Right forelimb (tissue), 1 donor: ENCODE measurements around the gene MBL2.

ENCODE experiments used
- DNase-seq: peaks from one replicate; pipeline ENCODE4 v3.0.0-alpha.2; 2018

Gene MBL2

DNA sequence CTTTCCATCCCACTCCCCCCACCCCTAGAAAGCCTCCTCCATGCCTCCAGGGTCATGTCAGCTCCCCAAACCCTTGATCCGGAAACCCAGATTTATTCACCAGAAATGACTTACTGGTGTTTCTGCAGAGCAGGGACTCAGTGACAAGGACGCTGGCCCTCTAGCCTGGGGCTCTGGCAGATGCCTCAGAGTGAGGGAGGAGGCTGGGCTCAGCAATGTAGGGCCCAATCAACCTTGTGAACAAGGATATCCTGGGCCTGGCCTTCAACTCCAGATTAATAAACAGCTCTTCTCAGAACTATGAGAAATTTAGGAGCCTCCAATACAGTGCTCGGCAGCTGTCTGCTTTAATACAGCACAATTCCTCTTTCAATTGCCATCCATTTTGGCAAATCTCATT is at the start of gene MBL2:
MBL2 (minus strand) TSS at position 162 of the 400 bp plus-strand sequence. CDS start 1,149 bp downstream, outside the sequence.
- no peak for DNase-seq

DNA sequence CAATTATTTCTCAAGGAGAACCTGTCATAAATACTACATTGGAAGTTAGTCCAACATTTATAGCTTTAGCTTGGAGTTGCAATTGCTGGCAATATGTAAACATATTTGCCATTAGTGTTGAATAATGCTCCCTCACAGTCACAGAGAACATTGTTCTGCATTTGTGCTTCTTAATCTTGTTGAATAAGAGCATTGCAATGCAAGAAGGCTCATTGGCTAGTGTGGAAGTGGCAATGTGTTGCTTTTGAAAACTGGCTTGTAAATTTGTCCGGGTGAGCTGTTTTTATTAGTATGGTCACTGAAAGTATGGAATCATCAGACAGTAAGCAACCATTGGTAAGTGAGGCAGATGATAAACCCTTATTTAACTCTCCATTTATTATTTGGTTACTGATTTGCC is 47.7 kb upstream of the MBL2 start:
- no peak for DNase-seq

DNA sequence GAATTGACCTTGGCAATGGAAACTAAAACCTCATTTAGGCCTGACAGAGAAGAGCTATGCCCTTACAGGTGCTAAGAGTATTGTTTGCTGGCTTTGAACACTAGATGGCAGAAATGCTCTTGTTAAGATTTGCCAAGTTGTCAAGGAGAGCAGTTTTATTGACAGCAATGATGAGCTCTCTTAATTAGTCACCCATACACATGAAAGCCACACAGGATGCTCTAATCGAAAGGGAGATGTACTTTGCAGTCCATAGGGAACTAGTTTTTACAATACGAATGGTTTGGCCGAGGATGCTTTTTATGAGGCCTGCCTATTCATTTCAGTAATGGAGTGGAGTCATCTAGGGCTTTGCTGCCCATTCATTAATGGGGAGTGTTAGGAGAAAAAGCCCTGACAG is 45.4 kb upstream of the MBL2 start:
- DNase-seq = no peak

DNA sequence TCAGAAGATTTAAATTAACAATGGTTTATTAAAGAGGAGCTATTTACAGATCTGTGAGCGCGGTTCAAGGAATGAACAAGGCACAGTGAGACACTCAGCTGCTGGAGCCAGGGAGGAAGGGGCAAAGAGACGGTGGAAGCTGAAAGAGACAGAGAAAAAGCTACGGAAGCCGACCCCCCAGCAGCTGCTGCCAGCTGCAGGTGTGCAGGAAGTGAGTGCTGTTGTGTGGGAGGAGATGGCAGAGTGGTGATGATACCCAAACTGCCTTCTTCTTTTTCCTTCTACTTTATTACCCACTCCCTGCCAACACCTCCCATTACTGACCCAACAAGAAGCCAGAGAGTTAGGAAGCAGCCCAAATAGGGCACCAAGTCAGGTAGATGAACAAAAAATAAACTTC is 41.9 kb upstream of the MBL2 start:
- DNase-seq = no peak

DNA sequence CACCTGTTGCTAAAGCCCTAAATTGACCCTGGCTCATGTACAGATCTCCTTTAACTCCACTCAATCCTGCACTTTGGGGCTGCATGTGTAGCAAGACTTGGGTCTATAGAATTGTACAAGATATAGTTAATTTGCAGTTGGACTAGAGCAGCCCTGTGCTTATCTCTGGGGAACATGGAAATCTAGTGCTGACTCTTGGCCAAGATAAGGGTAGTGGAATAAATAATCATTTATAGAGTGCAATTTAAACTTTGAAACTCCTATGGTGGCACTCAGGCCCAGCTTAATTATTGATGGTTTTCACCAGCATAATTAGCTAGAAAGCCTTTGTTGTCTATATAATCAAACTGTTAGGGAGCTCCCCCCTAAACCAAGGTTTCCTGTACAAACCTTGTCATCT is 39.2 kb upstream of the MBL2 start:
- DNase-seq = no peak

DNA sequence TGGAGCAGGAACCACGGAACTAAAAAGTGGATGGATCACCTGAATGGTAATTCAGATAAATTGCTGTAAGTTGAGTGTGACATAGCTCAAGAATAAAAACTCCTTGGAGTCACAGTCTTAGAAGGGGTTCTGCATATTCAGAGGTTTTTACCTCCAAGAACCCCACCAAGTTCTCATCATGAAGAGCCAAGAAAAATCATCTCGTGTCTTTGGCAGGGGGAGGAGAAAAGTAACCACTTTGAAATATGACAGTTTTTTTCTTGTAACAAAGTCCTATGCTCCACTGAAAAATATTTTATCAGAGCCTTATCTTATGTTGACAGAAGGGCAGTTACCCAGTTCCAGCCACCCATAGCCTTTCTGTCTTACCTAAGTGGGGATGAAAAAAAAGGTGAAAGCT is 38.2 kb upstream of the MBL2 start:
- DNase-seq = no peak

DNA sequence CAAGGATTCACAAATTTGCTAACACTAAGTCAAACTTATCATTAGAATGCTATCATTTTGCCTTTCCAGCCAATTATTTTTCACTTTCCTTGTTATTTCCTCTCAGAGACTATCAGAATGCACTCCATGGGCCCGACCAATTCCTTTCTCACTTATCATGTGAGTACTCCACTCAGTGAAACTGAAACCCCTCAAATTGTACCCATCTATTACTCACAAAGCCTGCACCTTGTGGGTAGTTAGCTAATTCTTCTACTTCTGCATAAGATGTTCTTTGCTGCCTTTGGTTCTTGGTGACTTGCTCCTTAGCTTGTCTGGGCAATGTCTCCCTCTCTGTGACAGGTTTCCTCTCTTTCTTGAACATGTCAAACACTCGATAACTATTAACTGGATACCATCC is 35.2 kb upstream of the MBL2 start:
- DNase-seq = no peak

DNA sequence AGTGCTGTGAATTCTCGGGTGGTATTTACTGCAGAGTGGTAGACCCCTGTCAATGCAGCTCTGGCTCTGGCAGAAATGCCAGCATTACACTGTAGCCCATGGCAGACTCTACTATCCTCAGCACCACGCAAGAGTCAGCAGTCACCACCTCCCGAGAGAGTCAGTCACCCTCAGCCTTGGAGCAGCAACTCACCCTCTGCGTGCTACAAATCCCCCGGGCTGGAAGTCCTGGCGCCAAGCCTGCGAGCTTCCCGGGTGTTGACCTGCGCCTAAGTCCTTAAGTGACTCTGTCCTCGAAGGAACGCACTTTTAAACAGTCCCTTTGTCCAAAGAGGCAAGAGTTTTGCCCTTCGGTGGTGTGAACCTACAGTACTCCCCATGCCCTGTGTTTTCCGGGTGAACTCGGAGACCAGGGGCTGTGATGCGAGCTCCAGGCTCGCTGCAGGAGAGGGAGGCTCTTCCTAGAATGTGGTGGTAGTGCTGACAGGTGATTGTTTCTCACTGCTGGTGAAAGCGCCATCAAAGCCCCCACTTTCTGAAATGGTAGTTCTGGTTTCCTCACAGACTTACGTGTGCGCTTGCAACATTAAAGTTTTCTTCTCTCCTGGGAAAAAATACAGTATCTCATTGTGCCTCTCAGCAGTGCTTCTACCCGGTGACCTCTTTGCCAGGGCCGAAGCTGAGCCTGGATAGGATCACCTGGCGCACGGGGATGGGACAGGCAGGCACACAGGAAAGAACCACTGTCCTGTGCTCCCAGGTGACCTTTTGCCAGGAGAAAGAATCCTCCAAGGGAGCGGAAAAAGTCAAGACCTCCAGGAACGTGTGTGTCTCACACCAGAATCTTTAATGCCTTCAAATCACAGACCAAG is 33.1 kb upstream of the MBL2 start:
- no peak for DNase-seq

DNA sequence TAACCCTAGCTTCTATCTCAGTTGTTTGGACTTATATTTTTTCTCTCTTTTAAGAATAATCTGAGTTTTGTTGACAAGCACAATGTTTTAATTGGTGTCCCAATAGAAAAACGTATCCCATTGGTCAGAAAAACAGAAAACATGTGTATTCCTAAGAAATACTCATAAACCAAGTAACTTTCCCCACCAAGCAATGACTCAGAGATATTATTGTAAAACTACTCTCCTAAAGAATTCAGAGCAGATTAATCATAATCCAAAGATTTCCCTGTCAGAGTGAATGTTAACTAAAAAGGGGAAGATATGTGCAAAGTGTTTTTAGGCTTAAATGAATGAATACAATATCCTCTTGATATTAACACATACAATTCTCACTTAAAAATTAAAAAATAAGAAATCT is 29.4 kb upstream of the MBL2 start:
- DNase-seq = no peak

DNA sequence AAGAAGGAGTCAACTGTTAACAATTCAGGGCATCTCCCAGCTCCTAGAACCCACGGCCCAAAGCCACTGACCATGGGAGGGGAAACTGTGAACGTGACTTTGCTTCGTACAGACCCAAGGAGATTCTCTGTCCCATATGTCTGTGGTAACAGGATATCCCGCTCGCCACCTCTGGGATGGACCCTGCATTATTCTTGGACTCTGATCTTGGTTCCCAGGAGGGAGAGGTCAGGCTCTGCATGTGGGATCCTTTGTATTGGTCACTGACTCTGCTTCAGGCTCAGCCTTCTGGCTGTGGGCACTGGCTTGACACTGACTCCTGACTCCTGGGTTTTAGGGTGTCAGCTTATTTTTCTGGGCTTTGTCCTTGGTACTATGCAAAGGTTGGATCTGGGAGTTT is 13.5 kb upstream of the MBL2 start:
- no peak for DNase-seq

DNA sequence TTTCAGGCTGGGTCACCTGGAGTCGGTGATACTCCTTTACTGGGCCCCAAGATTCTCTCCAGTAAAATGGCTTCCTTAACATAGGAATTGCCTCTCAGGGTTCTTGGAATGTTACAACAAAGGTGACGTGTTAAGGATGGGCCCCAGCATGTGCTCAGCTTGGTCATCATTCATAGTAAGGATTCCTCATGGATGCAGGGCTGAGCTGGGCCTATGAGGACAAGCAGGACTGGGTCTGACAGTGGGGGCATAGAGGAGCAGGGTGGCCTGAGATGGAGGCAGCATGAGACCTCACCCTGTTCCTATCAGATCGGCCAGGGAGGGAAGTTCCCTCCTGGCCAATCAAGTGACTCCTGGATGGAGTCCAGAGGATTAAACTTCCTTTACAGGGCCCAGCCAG is 12.8 kb upstream of the MBL2 start:
- DNase-seq = no peak

DNA sequence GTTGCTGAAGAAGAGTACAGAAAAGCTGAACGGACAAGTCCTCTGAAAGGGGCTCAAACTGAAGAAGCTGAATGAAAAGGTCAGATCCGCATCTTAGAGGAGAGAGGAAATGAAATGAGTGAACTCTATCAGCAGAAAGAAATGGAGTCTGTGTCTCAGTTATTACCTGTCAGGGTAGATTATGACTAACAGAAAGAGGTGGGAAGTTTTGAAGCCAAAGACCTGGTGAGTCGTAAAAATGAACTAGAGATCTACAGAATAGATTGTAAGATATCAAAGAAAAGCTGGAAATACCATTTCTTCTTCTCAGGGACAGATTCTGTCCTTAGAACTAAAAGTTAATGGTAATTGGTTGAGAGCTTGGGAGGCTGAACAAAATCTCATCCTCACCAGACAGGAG is 11.1 kb upstream of the MBL2 start:
- DNase-seq = no peak

DNA sequence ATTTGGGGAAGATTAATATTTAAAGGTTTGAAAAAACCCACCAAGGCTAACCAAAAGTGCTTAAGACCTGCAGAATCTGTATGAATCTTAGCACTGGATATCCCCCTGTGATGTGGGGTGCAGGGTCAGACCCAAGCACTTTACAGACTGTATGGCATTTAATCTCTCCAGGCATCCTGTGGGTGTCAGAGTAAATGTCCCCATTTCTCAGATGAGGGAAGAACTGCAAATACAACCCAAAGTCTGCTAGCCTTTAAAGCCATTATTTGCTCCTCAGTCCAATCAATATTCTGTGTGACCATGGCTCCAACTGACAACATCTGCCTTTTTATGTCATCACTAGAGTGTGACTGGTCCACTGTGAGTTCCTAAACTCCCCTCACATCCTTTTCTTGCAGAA is 10.0 kb upstream of the MBL2 start:
- DNase-seq = no peak

DNA sequence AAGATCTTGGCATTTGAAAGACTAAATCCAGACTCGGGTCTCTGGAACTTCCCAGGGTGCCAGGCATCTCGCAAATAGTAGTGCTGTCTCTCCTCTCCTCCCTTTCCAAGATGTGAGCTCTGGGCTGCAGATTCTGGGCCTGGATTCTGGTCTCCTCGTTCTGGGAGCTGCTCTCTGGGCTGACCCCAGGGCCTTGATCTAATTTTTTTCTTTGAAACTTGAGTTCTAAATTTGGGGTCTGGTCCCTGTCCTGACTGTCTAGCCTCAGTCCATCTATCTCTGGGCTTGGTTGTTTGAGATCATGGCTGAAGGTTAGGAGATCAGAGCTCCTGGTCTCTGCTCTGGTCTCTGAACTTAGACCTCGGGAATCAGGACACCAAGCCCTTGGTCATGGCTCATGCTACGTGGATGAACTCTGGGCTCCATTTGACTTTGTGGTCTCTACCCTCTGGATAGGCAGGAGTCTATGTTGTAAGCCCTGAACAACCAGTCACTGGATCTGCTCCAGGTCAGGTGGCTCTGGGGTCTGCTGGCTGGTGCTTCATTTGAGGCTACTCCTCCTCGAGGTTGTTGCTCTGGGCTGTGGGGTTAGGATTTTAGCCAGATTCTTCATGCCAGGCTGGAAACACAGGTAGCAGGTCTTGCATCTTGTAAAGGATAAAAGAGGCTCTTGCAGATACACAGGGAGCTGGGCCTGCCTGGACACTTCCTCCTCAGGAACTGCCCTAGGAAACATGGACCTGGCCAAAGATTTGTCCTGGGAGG is 8.0 kb upstream of the MBL2 start:
- DNase-seq = no peak

DNA sequence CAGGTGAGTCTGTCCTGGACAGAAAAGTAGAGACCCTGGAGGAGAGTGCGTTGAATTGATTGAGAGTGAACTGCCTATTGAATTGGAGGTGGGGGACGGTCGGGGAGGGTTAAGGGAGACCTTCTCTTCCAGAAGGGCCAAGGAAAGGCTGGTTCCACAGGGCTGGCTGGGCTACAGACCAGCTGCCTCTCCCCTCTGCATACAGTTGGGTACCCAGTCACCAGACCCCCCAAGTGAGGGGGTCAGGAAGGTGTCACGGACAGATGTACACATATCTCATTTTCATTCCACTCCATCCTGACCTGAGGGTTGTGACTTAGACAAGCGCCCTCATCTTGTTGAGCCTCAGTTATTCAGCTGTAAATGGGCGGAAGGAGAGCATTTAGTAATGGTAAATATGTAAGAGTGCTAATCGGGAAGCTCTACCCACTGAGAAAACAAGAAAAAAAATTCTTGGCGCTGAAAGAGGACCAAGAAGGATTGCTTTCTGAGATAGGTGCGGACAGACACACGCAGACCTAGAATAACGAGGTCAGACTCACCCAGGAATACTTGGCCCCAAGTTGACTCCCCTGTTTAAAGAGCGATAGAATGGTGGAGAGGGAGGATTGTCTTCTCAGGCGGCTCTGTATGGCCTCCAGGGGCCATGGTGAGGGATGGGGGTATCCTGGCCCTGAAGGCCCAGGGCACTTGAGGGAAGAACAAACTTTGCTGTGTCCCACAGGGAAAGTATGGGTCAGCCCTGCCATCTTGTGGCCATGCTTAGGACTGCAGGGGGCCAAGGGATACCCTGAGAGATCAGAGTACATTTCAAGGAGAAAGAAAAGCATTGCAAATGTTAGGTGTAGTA is 7.2 kb upstream of the MBL2 start:
- peak; percentile 82 for DNase-seq

DNA sequence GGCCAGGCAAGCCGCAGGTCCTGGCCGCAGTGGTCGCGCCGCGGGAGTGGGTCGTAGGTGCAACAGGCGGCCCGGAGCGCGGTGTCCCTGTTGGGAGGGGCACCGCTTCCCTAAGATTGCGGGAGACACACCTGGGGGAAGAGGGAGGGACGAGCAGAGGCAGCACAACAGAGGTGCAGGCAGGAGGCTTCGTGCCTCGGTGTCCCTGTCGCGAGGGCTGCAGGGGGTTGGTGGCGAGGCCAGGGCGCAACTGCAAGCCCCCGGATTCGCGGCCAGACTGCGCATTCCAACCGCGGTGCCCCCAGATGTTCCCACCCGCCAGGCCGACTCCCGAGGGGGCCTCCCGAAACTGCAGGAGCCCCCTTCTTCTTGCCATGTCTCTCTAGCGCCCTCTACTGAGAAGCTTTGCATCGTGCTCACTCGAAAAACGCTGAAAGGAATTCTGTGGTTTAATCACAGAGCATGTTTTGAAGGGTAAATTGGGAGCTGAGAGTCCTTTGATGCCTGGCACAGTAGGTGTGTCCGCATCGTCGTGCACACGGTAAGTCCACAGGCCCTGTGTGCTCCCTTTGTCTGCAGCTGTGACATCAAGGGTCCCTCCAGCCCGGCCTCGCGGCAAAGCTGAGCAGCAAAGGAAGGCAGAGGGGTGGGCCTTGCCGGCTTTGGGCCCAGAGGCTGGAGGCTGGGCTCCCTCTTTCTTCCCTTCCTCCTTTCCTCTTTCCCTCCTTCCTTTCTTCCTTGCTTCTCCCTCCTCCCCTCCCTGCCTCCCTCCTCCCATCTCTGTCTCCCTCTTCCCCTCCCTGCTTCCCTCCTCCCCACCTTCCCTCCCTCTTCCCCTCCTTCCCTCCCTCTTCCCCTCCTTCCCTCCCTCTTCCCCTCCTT is 6.2 kb upstream of the MBL2 start:
- DNase-seq = no peak

DNA sequence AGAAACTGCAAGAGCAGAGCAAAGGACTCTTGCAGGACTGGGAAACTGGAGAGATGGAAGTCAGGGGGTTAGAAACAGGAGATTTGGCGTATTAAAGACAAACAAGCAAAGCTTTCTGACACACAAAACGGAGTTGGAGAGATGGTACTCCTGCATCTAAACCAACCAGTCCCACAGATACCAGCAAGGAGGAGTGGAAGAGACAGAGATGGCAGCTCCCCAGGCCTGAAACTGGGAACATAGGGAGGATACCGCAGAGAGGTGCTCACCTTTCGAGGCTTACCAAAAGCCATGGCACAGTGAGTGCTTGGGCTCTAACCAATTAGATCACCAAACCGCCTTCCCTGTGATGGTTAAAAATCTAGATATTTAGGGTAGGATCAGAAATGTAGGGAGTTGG is 4.8 kb upstream of the MBL2 start:
- no peak for DNase-seq

DNA sequence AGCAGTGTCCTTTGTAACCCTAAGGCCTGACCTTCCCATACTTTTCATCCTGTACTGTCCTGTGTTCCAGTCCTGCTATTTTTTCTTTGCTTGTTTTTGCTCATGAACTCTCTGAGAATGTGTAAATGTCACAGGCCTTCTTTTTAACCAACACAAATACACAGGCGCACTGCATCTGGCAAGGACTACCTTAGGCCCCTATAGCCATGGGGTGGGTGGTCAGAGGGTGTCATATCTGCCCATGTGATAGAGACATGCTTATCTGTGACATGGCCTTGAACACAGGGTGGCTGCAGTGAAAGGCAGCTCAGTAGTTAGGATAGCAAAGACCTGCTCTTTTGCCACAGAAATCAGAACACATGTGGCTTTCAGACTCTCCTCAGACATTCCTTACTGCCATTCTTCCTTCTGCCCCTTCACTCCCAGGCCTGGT is 3.9 kb upstream of the MBL2 start:
- DNase-seq = no peak

DNA sequence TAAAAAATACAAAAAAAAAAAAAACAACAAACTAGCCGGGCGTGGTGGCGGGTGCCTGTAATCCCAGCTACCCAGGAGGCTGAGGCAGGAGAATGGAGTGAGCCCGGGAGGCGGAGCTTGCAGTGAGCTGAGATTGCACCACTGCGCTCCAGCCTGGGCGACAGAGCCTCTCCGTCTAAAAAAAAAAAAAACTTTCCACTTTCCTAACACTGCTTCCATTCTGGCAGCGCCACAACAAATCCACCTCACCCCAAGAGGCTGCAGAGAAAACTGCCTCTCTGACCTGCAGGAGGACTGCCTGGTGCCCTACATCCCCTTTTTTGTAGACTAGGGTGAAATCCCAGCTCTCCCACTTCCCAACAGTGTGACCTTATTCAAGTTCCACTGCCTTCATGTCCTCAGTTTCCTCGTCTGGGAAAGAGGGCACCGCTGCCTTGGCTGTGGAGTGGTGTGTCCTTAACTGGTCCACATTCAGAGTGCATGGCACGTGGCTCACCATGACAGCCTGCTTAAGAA is 2.6 kb upstream of the MBL2 start:
- no peak for DNase-seq

DNA sequence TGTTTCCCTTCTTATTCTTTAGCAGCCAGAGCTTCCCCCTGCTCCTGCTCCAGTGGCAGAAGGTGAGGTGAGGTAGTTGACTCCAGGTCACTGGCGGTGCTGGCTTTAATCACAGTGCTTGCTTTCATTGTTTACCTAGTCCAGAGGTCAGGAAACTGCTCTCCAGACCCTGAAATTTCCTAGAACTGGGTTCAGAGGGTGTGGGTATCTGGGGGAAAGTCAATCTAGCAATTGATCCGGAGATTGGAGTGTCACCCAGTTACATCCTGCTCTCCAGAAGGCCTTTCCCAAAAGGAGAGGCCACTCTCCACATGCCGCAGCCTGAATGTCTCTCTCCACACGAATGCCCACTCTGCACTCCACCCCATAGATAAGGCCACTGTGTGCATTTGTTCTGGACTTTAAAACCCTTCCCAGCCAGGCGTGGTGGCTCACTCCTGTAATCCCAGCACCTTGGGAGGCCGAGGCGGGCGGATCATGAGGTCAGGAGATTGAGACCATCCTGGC is 2.1 kb upstream of the MBL2 start:
- no peak for DNase-seq

DNA sequence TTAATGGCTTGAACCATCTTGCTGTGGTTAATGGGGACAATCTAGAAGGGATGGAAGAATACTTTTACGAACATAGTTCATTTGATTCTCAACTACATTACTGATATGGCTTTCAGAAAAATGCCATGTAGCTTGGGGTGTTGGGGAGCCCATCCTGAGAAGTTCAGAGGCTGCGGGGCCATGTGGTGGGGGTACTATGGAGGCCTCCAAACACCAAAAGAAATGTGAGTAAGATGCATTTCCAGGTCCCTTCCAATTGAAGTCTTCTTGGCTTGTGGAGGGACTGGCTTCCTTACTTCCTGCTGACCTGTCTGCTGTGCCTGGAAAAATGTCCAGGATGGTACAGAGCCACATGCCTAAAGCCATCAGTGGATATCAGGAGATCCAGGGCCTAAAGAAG is 1.6 kb upstream of the MBL2 start:
- no peak for DNase-seq
